Medulla oblongata (tissue), 1 donor: ENCODE measurements around the gene MALRD1.

Source experiments
- DNase-seq: peaks from one replicate; pipeline ENCODE4 v3.0.0-alpha.2; 2015; ENCODE audit errors: extremely low spot score

MALRD1 gene

GRCh38 chr10:19777806-19778205, 729.2 kb downstream of the MALRD1 start:
- DNase-seq, result no peak

DNA sequence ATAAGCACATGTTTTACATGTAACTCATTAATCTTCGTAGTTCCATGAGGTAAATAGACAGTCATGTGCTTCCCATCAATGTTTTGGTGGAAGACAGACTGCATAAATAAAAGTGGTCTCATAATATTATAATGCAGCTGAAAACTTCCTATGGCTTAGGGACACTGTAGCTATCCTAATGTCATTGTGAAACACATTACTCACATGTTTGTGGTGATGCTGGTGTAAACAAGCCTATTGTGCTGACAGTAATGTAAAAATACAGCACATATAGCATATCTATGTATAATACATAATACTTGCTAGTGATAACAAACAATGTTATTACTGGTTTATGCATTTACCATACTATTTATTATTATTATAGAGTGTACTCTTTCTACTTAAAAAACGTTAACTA, 730.4 kb downstream of the MALRD1 start:
- no peak for DNase-seq

DNA sequence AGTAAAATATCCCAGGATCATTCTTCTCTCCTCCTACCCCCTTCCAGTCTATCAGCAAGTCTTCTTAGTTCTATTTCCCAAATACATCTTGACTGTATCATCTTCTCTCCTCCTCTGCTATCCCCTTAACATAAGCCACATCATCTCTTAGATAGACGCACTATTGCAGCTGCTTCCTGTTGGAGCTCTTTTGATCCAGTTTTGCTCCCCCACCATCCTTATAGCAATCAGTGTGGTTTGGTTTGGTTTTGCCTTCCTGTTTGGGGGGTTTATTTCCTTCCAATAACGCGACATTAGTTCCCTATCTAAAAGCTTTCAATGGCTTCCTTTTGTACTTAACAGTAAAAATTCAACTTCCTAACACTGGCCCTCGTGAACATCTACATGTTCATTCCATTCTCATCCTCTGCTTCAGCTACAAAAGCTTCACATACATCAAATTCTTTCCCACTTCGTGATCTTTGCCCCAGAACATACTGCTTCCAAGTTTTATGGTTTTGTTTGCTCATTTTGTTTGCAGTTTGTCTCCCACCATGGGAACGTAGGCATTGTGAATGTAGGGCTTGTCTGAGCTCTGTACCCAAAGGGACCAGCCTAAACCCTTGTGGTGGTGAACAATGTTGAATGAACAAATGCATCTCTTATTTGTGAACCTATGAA, 734.0 kb downstream of the MALRD1 start:
- DNase-seq, result no peak

DNA sequence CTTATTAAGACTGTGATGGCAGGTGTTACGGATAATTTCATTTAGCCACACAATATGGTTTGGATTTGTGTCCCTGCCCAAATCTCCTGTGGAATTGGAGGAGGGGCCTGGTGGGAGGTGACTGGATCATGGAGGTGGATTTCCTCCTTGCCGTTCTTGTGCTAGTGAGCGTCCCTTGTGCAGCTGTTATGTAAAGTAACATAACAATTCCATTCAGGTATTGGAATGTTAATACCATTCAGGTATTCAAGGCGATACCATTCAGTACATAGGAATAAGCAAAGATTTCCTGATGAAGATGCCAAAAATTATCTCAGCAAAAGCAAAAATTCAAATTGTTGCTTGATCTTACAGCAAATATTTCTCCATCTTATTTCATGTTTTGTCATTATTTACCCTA, 735.1 kb downstream of the MALRD1 start:
- no peak for DNase-seq
